Measurements from ENCODE around the gene ATP13A3. TPM values are rescaled to one million over a fixed set of nuclear protein-coding genes. Genes with fewer than 3 reads are reported as not detected.

ATP13A3 gene
- total RNA-seq, 1 donor from 2014 or later = 63.1 TPM

DNA sequence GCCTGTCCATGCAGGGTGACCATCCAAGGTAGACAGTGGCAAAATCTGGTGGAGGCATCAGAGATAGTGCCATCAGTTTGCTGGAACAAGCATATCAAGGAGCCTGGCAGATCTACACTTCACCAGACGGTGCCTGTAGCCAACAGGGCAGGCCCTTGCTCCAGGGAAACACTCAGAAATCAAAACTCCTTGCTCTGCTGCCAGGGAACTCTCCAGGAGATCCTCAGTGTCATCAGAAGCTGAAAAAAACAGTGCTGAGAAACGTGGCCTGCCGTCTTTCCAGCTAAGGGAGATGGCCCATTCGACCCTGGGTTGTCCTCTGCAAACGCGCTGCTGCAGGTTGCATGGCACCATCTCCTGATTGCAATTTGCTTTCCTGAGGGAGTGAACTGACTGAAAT lies 30.5 kb upstream of the ATP13A3 start:
- TF ChIP-seq, protein P1, sequence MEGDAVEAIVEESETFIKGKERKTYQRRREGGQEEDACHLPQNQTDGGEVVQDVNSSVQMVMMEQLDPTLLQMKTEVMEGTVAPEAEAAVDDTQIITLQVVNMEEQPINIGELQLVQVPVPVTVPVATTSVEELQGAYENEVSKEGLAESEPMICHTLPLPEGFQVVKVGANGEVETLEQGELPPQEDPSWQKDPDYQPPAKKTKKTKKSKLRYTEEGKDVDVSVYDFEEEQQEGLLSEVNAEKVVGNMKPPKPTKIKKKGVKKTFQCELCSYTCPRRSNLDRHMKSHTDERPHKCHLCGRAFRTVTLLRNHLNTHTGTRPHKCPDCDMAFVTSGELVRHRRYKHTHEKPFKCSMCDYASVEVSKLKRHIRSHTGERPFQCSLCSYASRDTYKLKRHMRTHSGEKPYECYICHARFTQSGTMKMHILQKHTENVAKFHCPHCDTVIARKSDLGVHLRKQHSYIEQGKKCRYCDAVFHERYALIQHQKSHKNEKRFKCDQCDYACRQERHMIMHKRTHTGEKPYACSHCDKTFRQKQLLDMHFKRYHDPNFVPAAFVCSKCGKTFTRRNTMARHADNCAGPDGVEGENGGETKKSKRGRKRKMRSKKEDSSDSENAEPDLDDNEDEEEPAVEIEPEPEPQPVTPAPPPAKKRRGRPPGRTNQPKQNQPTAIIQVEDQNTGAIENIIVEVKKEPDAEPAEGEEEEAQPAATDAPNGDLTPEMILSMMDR (IDR thresholded peaks at IDR 0.05) = no peak
- peak; percentile 56 for DNase-seq (ENCODE audit: extremely low spot score, unreplicated experiment)
- Mint-ChIP-seq H3K4me1 (ENCODE audit: unreplicated experiment) (peaks cover 14% of the 10 kb centered on the region), H3K27me3 (ENCODE audit: unreplicated experiment) (no peaks in the 10 kb centered on the region), H3K27ac (ENCODE audit: unreplicated experiment) (no peak overlapping the region), H3K9me3 (ENCODE audit: unreplicated experiment) (no peaks in the 10 kb centered on the region), H3K36me3 (ENCODE audit: unreplicated experiment) (no peaks in the 10 kb centered on the region), H3K4me3 (ENCODE audit: unreplicated experiment) (no peak overlapping the region)

DNA sequence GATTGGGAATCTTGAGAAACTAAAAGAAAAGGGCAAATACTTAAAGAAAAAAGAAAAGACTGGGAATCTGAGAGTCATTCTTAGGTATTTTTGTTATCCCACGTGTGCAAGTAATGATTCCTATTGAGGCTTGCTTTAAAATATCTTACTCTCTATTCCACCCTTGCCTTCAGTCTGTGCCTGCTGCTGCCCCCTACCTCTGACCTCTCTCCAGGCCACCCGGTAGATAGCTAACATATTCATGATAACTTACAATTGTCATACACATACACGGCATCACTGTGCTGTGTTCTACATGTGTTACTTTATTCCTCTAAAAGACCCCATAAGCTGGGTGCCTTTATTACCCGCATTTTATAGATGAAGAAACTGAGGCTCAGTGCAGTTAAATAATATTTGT lies 27.8 kb upstream of the ATP13A3 start:
- peaks cover 11% of the 10 kb centered on the region for H3K4me1 Mint-ChIP-seq (ENCODE audit: unreplicated experiment)
- DNase-seq (ENCODE audit: extremely low spot score, unreplicated experiment) = no peak
- H3K9me3 Mint-ChIP-seq (ENCODE audit: unreplicated experiment) = no peaks in the 10 kb centered on the region
- no peak overlapping the region for H3K4me3 Mint-ChIP-seq (ENCODE audit: unreplicated experiment)
- H3K36me3 Mint-ChIP-seq (ENCODE audit: unreplicated experiment) = no peaks in the 10 kb centered on the region
- no peak overlapping the region for H3K27ac Mint-ChIP-seq (ENCODE audit: unreplicated experiment)
- TF ChIP-seq, protein P1 (IDR thresholded peaks at IDR 0.05) = no peak
- no peaks in the 10 kb centered on the region for H3K27me3 Mint-ChIP-seq (ENCODE audit: unreplicated experiment)

DNA sequence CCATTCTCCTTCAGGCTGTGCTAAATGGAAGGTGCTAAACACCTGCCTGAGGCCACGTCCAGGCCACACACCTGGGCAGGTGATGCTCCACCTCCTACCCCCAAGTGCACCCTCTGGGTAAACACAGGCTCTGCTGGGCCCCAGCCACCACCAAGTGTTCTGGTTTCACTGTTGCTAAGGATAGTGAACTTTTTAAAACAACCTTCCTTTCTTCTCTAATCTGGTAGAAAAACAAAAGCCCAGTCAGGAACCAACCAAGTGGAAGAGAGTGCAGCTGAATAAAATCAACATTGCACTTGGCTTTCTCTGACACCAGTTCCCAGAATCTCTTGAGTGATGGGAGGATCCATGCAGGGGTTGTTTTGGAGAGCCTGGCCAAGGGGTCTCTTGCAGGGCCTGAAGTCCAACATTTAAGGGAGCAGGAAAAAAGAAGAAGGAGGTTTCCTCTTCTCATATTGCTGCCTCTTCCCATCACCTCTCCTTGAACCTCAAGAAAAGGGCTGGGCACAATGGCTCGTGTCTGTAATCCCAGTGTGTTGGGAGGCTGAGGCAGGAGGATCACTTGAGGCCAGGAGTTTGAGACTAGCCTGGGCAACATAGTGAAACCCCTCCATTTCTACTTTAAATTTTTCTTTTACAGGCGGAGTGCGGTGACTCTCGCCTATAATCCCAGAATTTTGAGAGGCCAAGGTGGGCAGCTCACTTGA lies 26.2 kb upstream of the ATP13A3 start:
- Mint-ChIP-seq H3K4me3 (ENCODE audit: unreplicated experiment) (no peak overlapping the region), H3K4me1 (ENCODE audit: unreplicated experiment) (peaks cover 22% of the 10 kb centered on the region), H3K9me3 (ENCODE audit: unreplicated experiment) (no peaks in the 10 kb centered on the region), H3K36me3 (ENCODE audit: unreplicated experiment) (no peaks in the 10 kb centered on the region), H3K27me3 (ENCODE audit: unreplicated experiment) (no peaks in the 10 kb centered on the region), H3K27ac (ENCODE audit: unreplicated experiment) (peak overlapping the region; percentile 50)
- TF ChIP-seq, protein P1 (IDR thresholded peaks at IDR 0.05) = no peak
- DNase-seq (ENCODE audit: extremely low spot score, unreplicated experiment) = no peak

DNA sequence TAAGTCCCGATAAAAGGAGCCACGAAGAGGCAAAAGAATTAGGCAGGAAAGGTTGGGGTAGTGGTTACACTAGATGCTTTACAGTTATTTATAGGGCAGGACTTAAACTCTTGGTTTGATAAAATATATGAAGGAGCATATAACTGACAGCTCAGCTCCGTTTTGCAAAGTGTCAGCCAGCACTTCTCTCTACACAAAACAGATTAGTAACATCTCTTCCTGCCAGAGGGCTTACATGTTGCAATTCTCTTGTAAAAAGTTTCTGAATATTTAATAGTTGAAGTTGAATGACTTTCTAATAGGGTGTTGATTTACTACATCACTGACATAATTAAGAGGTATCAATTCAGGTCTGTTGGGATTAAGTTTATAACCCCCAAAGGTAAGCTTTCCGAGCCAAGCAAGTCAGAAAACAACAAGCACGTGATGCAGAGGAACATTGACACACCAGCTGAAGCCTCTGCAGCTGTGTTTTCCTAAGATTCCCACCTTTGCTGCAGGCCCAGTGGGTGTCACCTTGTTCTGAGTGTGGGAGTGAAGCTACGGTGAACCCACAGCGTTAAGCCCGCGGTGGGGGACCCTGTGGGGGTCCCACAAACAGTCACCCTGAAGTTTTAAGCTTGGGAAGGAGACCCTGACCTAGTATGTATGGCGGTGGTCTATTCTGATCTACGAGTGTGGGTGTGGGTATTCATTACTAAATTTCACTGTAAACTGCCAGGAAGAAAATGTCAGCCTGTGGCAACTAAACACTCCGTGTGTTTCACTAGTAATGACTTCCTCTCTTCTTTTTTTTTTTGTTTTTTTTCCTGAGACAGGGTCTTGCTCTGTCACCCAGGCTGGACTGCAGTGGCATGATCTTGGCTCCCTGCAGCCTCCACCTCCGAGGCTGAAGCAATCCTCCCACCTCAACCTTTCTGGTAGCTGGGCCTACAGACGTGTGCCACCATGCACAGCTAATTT lies 22.0 kb upstream of the ATP13A3 start:
- peaks cover 43% of the 10 kb centered on the region for H3K4me1 Mint-ChIP-seq (ENCODE audit: unreplicated experiment)
- H3K27ac Mint-ChIP-seq (ENCODE audit: unreplicated experiment) = no peak overlapping the region
- peak; percentile 64 for DNase-seq (ENCODE audit: extremely low spot score, unreplicated experiment)
- no peak overlapping the region for H3K4me3 Mint-ChIP-seq (ENCODE audit: unreplicated experiment)
- H3K27me3 Mint-ChIP-seq (ENCODE audit: unreplicated experiment) = no peaks in the 10 kb centered on the region
- TF ChIP-seq, protein P1 (IDR thresholded peaks at IDR 0.05) = no peak
- H3K9me3 Mint-ChIP-seq (ENCODE audit: unreplicated experiment) = no peaks in the 10 kb centered on the region
- no peaks in the 10 kb centered on the region for H3K36me3 Mint-ChIP-seq (ENCODE audit: unreplicated experiment)

DNA sequence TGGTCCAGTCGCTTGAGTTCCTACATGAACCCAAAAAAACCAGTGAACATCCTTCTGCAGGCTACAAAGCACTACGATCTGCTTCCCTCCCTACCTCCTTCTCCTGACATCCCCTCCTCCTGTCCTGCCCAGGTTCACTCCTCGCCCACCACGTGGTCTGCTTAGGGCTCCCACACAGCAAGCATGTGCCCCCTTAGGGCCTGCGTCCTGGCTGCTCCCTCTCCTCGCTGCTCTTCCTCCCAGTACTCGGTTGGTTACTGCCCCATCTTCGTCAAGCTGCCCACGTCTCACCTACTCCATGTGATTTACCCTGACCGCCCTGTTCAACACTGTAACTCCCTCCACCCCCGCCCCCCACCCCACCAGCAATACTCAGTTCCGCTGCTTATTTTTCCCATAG lies 20.8 kb upstream of the ATP13A3 start:
- Mint-ChIP-seq H3K27me3 (ENCODE audit: unreplicated experiment) (no peaks in the 10 kb centered on the region), H3K4me3 (ENCODE audit: unreplicated experiment) (no peak overlapping the region), H3K9me3 (ENCODE audit: unreplicated experiment) (no peaks in the 10 kb centered on the region), H3K27ac (ENCODE audit: unreplicated experiment) (no peak overlapping the region), H3K4me1 (ENCODE audit: unreplicated experiment) (peaks cover 49% of the 10 kb centered on the region), H3K36me3 (ENCODE audit: unreplicated experiment) (no peaks in the 10 kb centered on the region)
- peak; percentile 53 for DNase-seq (ENCODE audit: extremely low spot score, unreplicated experiment)
- TF ChIP-seq, protein P1 (IDR thresholded peaks at IDR 0.05) = no peak

Measured in osteocyte (in vitro differentiated cells).